Sigmoid colon (tissue), 4 donors: ENCODE results near the gene DPP6.

Experiments used
- EP300 ChIP-seq, 4 donors: sonication (generic); formaldehyde crosslinking; IDR thresholded peaks; one replicate each; pipeline ENCODE4 v1.6.1; 2017; ENCODE audit warnings: antibody characterized with exemption in 4 of 4
- POLR2A ChIP-seq, 2 donors: fragments of 450-650 bp; IDR thresholded peaks; one replicate each; pipeline ENCODE4 v1.6.1; 2016; ENCODE audit warnings: antibody characterized with exemption in 2 of 2, mild to moderate bottlenecking in 2 of 2, moderate library complexity in 2 of 2
- TF ChIP-seq, protein P1 (sequence below), 4 experiments: fragments of 450-650 bp in 3 of 4; fragments of 200-600 bp in 1 of 4; IDR thresholded peaks; one replicate each; pipeline ENCODE4 v1.5.1; 2016 to 2019; ENCODE audit warnings: antibody characterized with exemption in 4 of 4, mild to moderate bottlenecking in 3 of 4, moderate library complexity in 2 of 4

- TF ChIP-seq, protein P1, sequence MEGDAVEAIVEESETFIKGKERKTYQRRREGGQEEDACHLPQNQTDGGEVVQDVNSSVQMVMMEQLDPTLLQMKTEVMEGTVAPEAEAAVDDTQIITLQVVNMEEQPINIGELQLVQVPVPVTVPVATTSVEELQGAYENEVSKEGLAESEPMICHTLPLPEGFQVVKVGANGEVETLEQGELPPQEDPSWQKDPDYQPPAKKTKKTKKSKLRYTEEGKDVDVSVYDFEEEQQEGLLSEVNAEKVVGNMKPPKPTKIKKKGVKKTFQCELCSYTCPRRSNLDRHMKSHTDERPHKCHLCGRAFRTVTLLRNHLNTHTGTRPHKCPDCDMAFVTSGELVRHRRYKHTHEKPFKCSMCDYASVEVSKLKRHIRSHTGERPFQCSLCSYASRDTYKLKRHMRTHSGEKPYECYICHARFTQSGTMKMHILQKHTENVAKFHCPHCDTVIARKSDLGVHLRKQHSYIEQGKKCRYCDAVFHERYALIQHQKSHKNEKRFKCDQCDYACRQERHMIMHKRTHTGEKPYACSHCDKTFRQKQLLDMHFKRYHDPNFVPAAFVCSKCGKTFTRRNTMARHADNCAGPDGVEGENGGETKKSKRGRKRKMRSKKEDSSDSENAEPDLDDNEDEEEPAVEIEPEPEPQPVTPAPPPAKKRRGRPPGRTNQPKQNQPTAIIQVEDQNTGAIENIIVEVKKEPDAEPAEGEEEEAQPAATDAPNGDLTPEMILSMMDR (IDR thresholded peaks at IDR 0.05), result no peak
- TF ChIP-seq EP300 (IDR thresholded peaks at IDR 0.05) (no peak), POLR2A (IDR thresholded peaks at IDR 0.05) (no peak)
Observed at GRCh38 chr7:154375956-154376355, 323.8 kb downstream of the DPP6 start.
